GM06990 (cell line): Measurements from ENCODE around the gene PTPRM.

Experiments used
- DNase-seq: peaks from one replicate; pipeline ENCODE4 v3.0.0-alpha.2; 2011; ENCODE audit not compliant: insufficient read length; ENCODE audit errors: extremely low read depth
- H3K27me3 ChIP-seq: replicated peaks from 2 replicates; pipeline ENCODE4 v1.6.0; 2011; ENCODE audit warnings: low read length; ENCODE audit not compliant: control insufficient read depth, insufficient read depth
- H3K36me3 ChIP-seq: 2 replicates; pipeline ENCODE4 v1.5.1; 2011; ENCODE audit warnings: low read length; ENCODE audit not compliant: control insufficient read depth, insufficient read depth
- H3K4me3 ChIP-seq: replicated peaks from 2 replicates; pipeline ENCODE4 v1.5.1; 2011; ENCODE audit warnings: low read depth, mild to moderate bottlenecking, control low read depth, low read length
- CTCF ChIP-seq: IDR thresholded peaks from 2 replicates; pipeline ENCODE4 v1.5.1; 2011; ENCODE audit warnings: low read length, control low read depth, mild to moderate bottlenecking, inconsistent platforms; ENCODE audit not compliant: insufficient read depth, poor library complexity, severe bottlenecking

The PTPRM gene

GRCh38 chr18:8249811-8250210, 682.7 kb downstream of the PTPRM start:
- TF ChIP-seq CTCF = no peak
- no peak for DNase-seq
- Histone ChIP-seq H3K4me3 (no peak overlapping the region), H3K36me3 (no peaks in the 10 kb centered on the region), H3K27me3 (no peaks in the 10 kb centered on the region)

GRCh38 chr18:8252371-8252770, 685.3 kb downstream of the PTPRM start:
- Histone ChIP-seq H3K36me3 (no peaks in the 10 kb centered on the region), H3K4me3 (no peak overlapping the region), H3K27me3 (no peaks in the 10 kb centered on the region; the same call in 1 of the 2 replicates)
- TF ChIP-seq CTCF = no peak
- no peak for DNase-seq

- no peak overlapping the region for H3K4me3 ChIP-seq
- DNase-seq = no peak
- no peaks in the 10 kb centered on the region for H3K36me3 ChIP-seq
- H3K27me3 ChIP-seq = peaks cover 2% of the 10 kb centered on the region; the same call in 1 of the 2 replicates
- no peak for TF ChIP-seq CTCF
Measured at GRCh38 chr18:8253944-8254343, 686.8 kb downstream of the PTPRM start.

GRCh38 chr18:8254654-8255053, 687.5 kb downstream of the PTPRM start:
- DNase-seq = no peak
- no peak for TF ChIP-seq CTCF
- Histone ChIP-seq H3K27me3 (peaks cover 2% of the 10 kb centered on the region; the same call in 1 of the 2 replicates), H3K4me3 (no peak overlapping the region), H3K36me3 (no peaks in the 10 kb centered on the region)

- Histone ChIP-seq H3K36me3 (no peaks in the 10 kb centered on the region), H3K27me3 (peaks cover 2% of the 10 kb centered on the region; the same call in 1 of the 2 replicates), H3K4me3 (no peak overlapping the region)
- TF ChIP-seq CTCF = no peak
- no peak for DNase-seq
Measured at GRCh38 chr18:8257851-8258434, 690.8 kb downstream of the PTPRM start.

- H3K27me3 ChIP-seq = peaks cover 2% of the 10 kb centered on the region; the same call in 1 of the 2 replicates
- DNase-seq = no peak
- TF ChIP-seq CTCF = no peak
- no peaks in the 10 kb centered on the region for H3K36me3 ChIP-seq
- H3K4me3 ChIP-seq = no peak overlapping the region
Measured at GRCh38 chr18:8260319-8260718, 693.2 kb downstream of the PTPRM start.
